SK-MEL-5 (cell line): ENCODE measurements around the gene OPN1LW. TPM values are rescaled to one million over a fixed set of nuclear protein-coding genes. Genes with fewer than 3 reads are reported as not detected.
A peak's percentile ranks its signal among the peaks of the same experiment; 100 is the strongest.
"Not testable (repeated sequence)": the region's sequence is repeated elsewhere in the genome, so short reads cannot be mapped to it uniquely, and the experiment has no call there.

ENCODE experiments used
- DNase-seq: peaks from one replicate; pipeline ENCODE4 v3.0.0-alpha.2; 2016; ENCODE audit warnings: low read depth, low spot score
- in situ Hi-C: cut with HindIII; loops from 2 replicates; pipeline ENCODE4 v1.10.0; 2016; ENCODE audit warnings: low sequenced_read_pairs, high pct_unique_total_duplicates, low pct_unique_long_range_greater_than_20kb
- total RNA-seq: library from RNA; depleted of rRNA; stranded (reverse); fragments of >200 nt; shearing (Covaris generic); gene quantifications from 2 replicates; pipeline ENCODE4 v1.2.3, GENCODE V29; 2014

The OPN1LW gene
- total RNA-seq, 1 experiment from 2014 or later = not detected

DNA sequence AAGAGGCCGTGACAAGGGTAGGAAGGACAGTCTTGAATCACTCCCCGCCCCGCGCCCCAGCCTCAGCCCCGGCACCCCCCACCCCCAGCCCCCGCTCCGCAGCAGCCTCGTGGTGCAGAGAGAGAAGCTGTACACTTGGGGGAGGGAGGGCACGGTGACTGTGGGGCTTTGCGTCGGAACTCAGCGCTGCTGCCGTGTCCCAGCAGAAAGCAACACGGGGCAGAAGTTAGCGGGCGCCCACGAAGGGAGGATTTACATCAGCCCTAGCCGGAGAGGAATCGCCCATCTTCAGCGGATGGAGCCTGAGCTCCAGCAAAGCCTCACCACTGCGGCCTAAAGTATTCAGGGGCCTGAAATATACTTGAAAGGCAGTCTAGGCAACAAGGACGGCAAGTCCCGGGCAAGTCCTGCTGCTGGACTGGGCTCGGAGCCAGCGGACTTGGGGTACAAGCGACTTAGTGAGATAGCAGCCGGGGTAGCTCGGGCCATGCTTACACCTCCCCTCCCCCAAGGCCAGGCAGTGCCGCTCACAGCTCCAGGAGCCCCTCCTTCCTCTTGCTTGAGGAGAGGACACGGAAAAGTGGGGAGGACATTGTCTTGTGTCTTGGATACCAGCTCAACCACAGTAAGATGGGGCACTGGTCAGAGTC is 18.5 kb upstream of the OPN1LW start:
- in situ Hi-C loops = no loop called here
- no peak for DNase-seq

DNA sequence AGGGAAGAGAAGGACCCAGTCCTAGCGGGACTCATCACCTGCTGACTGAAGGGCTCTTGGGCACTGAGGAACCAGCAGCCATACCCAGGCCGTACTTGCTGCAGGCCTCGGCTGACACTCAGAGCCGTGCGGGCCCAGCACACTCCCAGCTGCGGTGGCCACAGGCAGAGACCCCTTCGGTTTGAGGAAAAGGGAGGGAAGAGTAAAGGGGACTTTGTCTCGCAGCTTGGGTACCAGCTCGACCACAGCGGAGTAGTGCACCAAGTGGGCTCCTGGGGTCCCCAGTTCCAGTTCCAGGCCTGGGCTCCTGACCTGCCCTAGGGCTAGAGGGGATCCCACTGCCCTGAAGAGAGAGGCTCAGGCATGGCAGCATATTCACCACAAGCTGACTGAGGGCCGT is 17.9 kb upstream of the OPN1LW start:
- in situ Hi-C loops = no loop called here
- DNase-seq = no peak

DNA sequence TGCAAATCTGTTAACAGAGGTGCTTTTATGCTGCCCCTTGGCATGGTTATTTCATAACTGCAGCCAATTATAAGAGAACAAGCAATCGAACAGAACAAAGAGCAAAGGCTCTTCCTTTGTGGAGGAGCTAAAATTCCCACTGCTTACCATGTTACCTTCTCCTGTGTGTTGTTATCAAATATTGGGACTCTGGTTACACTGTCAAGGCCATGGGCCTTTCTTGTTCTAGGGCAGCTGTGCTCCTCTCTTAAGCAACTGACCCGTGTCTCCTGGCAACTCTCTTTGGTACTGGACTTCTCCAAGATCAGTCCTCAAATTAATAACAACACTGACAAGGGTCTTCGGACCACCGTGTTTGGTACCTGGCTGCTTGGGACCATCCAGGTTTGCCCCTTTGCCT is 12.1 kb upstream of the OPN1LW start:
- peak; percentile 37 for DNase-seq
- in situ Hi-C loops = no loop called here

DNA sequence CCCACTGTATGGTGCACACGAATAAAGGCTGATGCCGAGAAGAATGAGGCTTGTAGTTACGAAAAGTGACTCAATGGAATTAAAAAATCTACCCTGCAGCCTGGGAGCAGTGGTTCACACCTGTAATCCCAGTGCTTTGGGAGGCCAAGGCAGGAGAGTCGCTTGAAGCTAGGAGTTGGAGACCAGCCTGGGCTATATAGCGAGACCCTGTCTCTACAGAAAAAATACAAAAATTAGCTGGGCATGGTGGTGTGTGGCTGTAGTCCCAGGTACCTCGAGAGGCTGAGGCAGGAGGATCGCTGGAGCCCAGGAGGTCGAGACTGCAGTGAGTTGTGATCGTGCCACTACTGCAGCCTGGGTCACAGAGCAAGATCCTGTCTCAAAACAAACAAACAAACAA is 11.7 kb upstream of the OPN1LW start:
- in situ Hi-C loops = no loop called here

DNA sequence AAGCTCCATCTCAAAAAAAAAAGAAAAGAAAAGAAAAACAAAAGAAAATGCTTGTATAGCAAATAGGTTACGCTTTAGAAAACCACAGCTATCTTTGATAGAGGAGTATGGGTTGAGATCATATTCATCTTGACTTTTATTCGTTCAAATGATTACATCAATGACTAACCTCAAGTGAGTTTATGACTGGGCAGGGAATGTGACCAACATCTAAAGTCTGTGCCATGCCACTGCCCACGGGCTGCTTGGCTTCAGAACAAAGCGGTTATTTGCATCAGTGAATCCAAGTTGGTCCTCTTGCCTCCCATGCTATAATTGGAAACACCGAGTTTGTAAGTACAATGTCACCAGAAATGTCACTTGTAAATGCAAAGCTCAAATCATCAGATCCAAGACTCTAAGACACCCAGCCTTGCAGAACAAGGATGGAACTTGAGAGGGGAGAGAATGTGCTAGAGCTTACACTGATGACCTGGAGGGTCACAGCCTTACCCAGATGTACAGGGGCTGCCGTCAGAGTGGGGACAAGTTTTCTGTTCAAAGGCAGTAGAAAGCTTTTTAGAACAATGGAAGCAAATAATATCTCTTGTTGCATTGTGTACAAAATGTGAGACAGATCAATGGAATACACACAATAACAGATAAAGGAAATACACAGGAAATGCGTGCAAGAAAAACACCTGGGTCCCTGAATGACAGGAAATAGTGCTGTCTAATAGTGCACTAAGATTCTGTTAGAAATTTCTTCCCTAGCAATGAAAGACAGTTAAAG is 8.4 kb upstream of the OPN1LW start:
- in situ Hi-C loops = no loop called here
- peak; percentile 25 for DNase-seq

More for the DNA sequence above, 11.7 kb upstream of the OPN1LW start:
- no peak for DNase-seq

DNA sequence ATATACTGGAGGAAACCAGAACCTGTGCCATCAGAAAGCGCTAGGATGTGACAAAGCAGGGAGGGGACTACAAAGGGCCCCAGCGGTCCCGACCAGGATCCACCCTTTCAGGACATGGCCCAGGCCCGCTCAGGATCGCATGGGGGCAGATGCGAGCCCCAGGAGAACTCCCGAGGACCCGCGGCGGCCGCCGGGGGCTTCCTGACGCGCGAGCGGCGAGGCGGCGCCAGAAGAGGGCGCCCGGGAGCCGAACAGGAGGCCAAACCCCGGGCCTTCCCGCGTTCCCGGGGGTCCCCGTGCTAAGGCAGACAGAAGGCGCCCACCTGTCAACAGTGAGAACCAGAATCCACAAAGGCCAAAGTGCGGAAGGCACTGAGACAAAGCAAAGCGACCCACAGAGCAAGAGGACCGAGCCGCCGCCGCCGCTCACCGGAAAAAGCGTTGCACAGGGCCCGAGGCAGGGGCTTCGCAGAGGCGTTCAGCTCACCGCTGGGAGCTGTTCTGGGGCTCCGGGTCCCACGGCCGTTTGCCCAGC is 7.3 kb upstream of the OPN1LW start:
- in situ Hi-C loops = no loop called here

DNA sequence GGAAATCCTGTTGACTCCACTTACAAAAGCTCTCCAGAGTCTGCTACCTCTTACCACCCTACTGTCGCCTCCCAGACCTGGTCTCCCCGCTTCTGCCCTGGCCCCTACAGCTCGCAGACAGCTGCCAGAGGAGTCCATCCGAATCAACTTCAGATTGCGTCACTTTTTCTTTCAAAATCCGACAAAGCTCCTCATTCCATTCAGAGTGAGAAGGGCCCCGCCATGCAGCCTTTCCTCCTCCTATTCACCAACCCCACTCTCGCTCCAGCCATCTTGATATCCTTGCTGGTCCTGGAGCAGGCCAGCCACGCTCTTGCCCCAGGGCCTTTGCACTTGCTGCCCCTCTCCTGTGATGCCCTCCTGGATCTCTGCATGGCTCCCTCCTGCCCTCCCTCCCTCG is 5.2 kb upstream of the OPN1LW start:
- in situ Hi-C loops = no loop called here
- DNase-seq = no peak

More for the DNA sequence above, 7.3 kb upstream of the OPN1LW start:
- peak; percentile 45 for DNase-seq

GRCh38 chrX:154140206-154140605 is 3.8 kb upstream of the OPN1LW start:
- no peak for DNase-seq
- in situ Hi-C loops = no loop called here

DNA sequence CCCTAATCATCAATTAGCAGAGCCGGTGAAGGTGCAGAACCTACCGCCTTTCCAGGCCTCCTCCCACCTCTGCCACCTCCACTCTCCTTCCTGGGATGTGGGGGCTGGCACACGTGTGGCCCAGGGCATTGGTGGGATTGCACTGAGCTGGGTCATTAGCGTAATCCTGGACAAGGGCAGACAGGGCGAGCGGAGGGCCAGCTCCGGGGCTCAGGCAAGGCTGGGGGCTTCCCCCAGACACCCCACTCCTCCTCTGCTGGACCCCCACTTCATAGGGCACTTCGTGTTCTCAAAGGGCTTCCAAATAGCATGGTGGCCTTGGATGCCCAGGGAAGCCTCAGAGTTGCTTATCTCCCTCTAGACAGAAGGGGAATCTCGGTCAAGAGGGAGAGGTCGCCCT is 3.3 kb upstream of the OPN1LW start:
- no peak for DNase-seq
- in situ Hi-C loops = no loop called here

GRCh38 chrX:154142386-154142785 is 1.7 kb upstream of the OPN1LW start:
- DNase-seq = no peak
- in situ Hi-C loops = no loop called here

GRCh38 chrX:154142950-154143745 is 895 bp upstream of the OPN1LW start:
- no peak for DNase-seq
- in situ Hi-C loops = no loop called here

GRCh38 chrX:154151030-154151429 is 7.0 kb downstream of the OPN1LW start:
- in situ Hi-C loops, DNase-seq: not testable (repeated sequence)

- in situ Hi-C loops, DNase-seq: not testable (repeated sequence)
Measured at GRCh38 chrX:154156221-154156620, 12.2 kb downstream of the OPN1LW start.

- in situ Hi-C loops, DNase-seq: not testable (repeated sequence)
Measured at GRCh38 chrX:154157207-154157606, 13.2 kb downstream of the OPN1LW start.

GRCh38 chrX:154159345-154159744 is 15.3 kb downstream of the OPN1LW start:
- in situ Hi-C loops = not testable (repeated sequence)

GRCh38 chrX:154164902-154165301 is 20.9 kb downstream of the OPN1LW start:
- in situ Hi-C loops, DNase-seq: not testable (repeated sequence)

More at GRCh38 chrX:154159345-154159744, 15.3 kb downstream of the OPN1LW start:
- DNase-seq = not testable (repeated sequence)

- DNase-seq, in situ Hi-C loops: not testable (repeated sequence)
Measured at GRCh38 chrX:154168384-154168783, 24.3 kb downstream of the OPN1LW start.

DNA sequence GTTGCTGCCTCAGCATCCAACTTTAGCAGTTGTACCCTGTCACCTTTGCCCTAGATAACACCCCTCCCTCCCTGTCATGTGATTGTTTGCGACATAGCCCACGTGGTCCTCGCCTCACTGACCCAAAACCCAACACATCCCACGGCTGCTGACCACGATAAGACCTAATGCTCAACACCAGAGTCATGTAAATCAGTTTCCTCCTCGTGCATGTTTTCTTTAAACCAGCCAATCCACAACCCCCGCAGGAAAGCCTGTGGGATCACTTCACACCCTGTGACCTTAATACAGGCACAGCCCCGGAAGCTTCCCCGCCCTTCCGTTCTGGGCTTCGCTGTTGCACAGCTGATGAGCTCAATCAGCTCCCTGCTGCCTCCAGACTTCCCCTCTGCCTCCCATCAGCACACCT is 28.5 kb downstream of the OPN1LW start:
- in situ Hi-C loops, DNase-seq: not testable (repeated sequence)
